Kasumi-1 (cell line): ENCODE results near the gene MTA1.

Experiments used
- DNase-seq, 2 experiments: peaks; one replicate each; lab custom pipeline; 2025; lab: John Stamatoyannopoulos, UW

The MTA1 gene

GRCh38 chr14:105445290-105445689 is 25.7 kb downstream of the MTA1 start:
- DNase-seq: no peak

DNA sequence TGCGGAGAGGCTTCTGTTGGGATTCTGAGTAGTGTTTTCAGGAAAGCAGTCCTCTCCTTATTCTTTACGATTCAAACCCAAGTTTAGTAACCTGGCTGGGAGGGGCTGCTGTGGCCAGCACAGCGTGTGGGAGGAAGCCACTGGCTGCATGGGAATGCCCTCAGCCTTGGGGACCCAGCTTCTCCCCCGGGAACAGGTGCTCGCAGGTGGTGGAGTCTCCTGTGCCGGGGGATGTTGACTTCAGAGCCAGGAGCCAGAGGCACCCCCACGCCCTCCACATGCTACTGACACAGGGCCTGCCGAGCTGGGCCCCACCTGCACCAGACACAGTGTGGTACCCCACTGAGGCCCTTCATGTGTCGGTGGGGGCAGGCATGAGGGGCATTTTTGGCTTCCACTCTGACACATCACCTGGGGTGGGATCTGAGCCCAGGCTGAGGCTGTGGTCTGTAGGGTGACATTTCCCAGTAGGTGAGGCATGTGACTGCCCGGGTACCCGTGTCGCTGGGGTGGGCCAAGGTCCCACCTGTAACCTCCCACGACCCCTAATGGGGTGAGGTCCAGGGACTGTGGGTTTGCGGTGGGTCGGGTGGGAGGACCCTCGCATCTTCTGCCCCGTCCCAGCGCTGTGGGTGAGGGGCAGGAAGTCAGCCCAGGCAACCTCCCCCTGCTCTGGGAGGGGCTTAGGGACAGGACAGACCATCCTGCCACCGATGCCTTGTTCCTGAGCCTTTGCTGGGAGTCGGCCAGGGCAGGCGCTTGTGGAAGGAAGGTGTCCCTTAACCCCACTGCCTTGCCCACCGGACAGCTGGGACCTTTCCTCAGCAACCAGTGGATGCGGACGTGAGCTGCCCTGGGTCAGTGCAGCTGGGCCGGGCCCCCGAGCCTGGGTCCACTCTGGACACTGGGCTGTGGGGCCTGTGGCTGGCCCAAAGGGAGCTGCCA is 26.5 kb downstream of the MTA1 start:
- DNase-seq: no peak

DNA sequence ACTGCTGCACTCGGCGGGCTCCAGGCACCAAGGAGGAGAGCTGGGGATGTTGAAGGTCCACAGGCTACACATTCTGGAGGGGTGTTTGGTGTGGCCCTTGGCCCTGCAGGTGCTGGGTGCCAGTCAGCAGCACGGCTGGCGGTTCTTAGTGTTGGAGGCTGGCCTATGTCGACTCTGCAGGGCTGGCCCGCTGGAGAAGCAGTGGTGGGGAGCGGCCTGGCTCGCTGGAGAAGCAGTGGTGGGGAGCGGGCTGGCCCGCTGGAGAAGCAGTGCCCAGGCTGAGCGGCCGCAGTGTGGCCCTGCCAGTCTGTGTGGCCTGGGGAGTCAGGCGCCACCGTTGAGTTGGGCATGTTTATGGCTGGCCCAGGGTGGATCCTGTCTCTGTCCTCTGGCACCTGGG is 27.3 kb downstream of the MTA1 start:
- no peak for DNase-seq

GRCh38 chr14:105447651-105448640 is 28.3 kb downstream of the MTA1 start:
- no peak for DNase-seq

- peak; percentile 16 to 17 for DNase-seq
These were observed 29.1 kb downstream of the MTA1 start for GRCh38 chr14:105448706-105449111.

DNA sequence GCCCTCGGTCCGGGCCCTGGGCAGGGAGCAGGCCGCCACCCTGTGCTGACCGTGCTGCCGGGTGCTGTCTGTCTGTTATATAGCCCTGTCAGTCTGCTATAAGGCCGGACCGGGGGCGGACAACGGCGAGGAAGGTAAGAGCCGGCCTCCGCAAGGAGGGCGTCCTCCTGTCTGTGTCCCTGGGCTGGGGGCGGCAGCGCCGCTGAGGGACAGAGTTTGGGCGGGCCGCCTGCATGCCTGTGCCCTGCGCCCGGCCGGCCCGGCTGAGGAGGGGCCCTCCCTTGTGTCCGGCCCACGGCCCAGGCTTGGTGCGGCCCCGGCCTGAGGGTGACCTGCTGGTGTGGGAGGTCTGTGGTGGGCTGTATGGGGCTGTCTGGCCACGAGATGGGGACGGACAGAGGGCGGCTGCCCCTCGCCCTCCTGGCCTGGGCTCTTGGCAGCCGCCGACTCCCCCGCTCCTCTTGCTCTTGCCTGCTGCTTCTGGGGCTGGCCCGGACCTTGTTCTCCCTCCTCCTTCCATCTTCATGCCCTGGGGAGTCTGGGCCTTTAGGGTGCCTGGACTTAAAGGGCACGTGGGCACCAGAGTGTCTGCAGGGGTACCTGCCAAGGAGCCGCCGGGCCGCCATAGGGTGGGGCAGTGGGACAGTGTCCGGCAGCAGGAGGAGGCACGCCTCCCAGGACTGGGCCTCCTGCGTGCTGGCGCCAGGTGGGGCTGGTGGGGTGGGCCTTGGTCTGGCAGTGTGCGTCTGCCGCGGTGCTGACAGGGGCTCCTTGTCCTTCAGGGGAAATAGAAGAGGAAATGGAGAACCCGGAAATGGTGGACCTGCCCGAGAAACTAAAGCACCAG is 29.9 kb downstream of the MTA1 start:
- no peak for DNase-seq

DNA sequence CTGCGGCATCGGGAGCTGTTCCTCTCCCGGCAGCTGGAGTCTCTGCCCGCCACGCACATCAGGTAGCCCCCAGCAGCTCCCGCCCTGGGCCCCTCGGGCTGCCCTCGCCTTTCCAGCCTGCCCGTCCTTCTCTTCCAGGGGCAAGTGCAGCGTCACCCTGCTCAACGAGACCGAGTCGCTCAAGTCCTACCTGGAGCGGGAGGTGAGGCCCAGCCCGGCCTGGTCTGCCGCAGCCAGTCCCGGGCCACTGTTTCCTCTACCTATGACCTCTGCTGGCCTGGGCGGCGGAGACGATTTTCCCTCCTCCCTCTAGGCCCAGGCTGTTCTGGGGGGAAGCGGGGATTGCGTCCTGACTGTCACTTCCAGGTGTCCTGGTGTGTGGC is 30.5 kb downstream of the MTA1 start:
- no peak for DNase-seq

- DNase-seq: no peak
These were observed 31.5 kb downstream of the MTA1 start for GRCh38 chr14:105450864-105451720.

DNA sequence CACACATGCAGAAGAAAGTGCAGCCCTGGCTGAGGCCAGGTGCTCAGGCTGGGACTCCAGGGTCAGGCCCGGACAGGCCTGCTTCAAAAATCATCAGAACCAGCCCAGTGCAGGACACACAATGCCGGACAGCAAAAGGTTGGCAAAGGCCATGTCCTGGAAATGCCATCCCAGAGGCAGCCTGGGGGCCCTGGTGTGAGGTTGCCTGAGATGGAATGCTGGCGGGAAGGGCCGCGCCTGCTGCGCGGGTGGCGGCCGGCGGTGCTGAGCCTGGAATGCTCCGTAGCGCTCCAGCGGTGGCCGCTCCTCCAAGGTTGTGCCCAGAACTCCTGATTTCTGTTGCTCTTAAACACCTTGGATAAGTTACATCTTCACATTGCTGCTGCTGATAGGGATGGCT is 33.3 kb downstream of the MTA1 start:
- no peak for DNase-seq

- no peak for DNase-seq
These were observed 34.2 kb downstream of the MTA1 start for GRCh38 chr14:105453847-105454246.

- DNase-seq: no peak
These were observed 35.5 kb downstream of the MTA1 start for GRCh38 chr14:105455086-105455640.

DNA sequence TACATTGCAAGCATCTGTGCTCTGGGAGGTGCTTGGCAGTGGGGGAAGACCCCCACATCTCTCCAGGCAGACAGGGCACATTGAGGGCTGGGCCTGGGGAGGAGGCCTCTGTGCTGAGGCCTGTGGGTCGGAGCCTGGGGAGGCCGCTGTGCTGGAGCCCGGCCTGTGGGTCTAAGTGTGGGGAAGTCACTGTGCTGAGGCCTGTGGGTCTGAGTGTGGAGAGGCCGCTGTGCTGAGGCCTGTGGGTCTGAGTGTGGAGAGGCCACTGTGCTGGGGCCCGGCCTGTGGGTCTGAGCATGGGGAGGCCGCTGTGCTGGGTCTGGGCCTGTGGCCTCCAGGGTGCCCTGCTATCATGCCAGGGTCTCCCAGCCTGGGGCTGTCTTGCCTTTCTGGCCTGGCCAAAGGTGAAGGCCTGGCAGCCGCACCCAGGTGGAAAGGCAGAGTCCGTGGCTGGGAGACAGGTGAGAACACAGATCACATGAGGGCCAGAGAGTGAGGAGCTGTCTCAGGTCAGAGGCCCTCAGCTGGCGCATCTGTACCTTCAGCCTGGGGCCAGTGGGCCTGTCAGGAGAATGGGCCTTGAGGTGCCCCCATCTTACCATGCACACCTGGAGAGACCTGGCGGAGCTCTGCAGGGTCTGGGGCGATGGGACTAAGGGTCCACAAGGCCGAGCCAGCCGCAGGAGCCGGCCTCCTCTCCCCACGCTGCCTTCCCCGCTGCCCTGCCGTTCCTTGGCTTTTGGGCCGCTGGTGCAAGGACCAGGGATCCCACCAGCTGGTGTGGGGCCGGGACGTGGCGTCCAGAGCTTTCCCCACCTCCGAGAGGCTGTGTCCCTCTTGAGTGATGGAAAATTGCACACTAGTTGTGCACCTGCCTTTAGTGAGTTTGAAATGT is 36.4 kb downstream of the MTA1 start:
- DNase-seq: no peak

DNA sequence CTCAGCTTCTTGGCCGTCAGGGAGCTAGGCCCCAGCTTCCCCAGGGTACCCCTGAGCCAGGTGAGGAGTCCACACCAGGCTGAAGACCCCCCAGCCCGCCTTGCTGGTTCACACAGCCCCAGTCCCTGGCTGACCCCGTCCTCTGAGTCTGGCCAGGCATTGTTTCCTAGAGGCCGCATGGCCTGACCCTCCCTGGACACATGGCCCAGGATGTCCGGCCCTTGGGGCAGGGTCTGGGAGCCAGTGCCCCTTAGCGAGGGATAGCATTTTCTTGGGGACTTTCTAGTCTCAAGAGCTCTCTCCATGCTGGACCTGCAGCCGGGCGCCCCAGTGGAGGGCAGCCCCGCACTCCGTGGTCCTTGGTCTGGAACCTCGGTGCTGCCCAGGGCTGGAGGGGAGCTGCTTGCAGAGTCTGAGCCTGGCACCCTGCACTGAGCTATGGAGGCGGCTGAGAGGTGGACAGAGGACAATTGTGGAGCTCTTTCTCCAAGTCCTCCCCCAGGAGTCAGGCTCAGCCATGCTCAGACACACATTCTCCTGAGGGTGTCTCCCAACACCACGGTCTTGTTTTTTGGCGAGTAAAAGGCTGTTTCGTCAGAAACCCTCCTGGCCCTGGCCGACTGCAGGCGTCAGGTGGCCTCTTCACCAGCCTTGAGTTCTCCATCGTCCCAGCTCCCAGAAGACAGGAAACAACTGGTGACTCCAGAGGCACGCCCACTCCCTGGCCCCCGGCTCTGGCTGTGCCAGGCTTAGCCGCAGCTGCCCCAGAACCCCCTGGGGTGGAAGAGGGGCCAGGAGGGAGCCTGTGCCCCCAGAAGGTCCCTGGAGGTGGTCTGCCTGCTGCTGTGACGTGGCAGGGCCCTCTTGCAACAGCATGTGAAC is 37.4 kb downstream of the MTA1 start:
- DNase-seq: no peak

DNA sequence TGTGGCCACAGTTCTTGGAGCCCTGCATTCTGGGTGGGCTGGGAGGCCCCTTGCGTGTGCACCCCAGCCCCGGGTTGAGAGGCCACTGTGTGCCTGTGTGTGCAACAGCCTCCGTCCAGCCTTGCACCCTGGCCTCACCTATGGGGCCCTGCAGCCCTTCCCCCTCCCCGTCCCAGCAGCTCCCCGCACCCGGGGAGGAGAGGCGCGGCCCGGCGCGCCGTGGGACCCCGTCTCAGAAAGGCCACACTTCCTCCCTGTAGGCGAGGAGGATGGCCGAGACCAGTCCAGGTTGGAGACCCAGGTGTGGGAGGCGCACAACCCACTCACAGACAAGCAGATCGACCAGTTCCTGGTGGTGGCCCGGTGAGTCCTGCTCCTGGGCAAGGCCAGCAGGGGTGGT is 38.4 kb downstream of the MTA1 start:
- DNase-seq: no peak

GRCh38 chr14:105458571-105458970 is 38.9 kb downstream of the MTA1 start:
- DNase-seq: no peak

DNA sequence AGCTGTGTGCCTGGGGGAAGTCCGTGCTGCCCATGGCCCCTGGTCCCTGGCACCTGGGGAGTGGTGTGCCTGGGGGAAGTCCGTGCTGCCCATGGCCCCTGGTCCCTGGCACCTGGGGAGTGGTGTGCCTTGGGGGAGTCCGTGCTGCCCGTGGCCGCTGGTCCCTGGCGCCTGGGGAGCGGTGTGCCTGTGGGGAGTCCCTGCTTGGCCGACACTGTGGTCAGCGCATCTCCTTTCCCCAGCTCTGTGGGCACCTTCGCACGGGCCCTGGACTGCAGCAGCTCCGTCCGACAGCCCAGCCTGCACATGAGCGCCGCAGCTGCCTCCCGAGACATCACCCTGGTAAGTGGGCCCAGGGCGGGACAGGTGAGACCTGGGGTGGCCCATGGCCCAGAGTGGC is 40.5 kb downstream of the MTA1 start:
- DNase-seq: no peak

DNA sequence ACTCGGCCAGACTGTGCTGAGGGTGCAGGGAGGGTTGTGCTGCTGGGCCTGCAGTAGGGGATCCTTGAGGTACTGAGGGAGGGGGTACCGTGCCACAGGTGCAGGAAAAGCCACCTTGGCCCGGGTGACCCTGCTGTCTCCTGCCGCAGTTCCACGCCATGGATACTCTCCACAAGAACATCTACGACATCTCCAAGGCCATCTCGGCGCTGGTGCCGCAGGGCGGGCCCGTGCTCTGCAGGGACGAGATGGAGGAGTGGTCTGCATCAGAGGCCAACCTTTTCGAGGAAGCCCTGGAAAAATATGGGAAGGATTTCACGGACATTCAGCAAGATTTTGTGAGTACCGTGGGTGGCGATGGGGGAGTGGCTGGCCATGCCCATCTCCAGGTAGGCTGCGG is 41.0 kb downstream of the MTA1 start:
- DNase-seq: no peak

DNA sequence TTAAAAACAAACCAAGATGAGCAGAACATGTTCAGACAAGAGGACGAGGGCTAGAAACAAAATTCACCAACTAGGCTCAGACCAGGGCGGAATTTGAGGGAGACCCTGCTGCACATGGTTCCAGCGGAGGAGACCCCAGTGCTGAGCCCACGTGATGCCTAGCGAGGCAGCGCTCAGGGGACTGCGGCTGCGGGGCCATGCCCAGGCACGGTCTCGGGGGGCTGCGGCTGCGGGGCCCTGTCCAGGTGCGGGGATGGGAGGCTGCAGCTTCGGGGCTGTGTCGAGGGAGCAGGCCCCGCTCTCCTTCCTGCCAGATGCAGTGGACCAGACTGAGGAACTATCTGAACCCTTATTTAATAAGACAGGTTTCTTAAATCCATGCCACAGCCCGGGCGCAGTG is 42.3 kb downstream of the MTA1 start:
- DNase-seq: no peak
